BLaER1 treated with 17β-estradiol and CSF1 and Interleukin-3, amounts not matched to agents 10 nM and 100 nM (cell line): ENCODE results near the gene DYNLT5.
A peak's percentile ranks its signal among the peaks of the same experiment; 100 is the strongest.

ENCODE experiments used
- H3K27ac ChIP-seq, 11 experiments: shearing (Covaris generic); formaldehyde crosslinking; 2 replicates each; pipeline ENCODE4 v1.8.1; 2022
- H3K27me3 ChIP-seq, 11 experiments: shearing (Covaris generic); formaldehyde crosslinking; 2 replicates each; pipeline ENCODE4 v1.8.1; 2022
- H3K36me3 ChIP-seq, 11 experiments: shearing (Covaris generic); formaldehyde crosslinking; 2 replicates each; pipeline ENCODE4 v1.8.1; 2022
- H3K4me1 ChIP-seq, 10 experiments: shearing (Covaris generic); formaldehyde crosslinking; 2 replicates each; pipeline ENCODE4 v1.8.1; 2022
- H3K4me2 ChIP-seq, 11 experiments: shearing (Covaris generic); formaldehyde crosslinking; 2 replicates each; pipeline ENCODE4 v1.8.1; 2022
- H3K4me3 ChIP-seq, 10 experiments: shearing (Covaris generic); formaldehyde crosslinking; 2 replicates each; pipeline ENCODE4 v1.8.1; 2022
- H3K9ac ChIP-seq, 11 experiments: shearing (Covaris generic); formaldehyde crosslinking; 2 replicates each; pipeline ENCODE4 v1.8.1; 2022
- H3K9me3 ChIP-seq, 11 experiments: shearing (Covaris generic); formaldehyde crosslinking; replicated peaks in 1 of 11; 2 replicates each; pipeline ENCODE4 v1.8.1; 2022
- H4K20me1 ChIP-seq, 11 experiments: shearing (Covaris generic); formaldehyde crosslinking; 2 replicates each; pipeline ENCODE4 v1.8.1; 2022
- Cebpa-rat ChIP-seq, 11 experiments: shearing (Covaris generic); IDR thresholded peaks; 2 replicates each; pipeline ENCODE4 v1.8.1; 2022

DYNLT5 gene

DNA sequence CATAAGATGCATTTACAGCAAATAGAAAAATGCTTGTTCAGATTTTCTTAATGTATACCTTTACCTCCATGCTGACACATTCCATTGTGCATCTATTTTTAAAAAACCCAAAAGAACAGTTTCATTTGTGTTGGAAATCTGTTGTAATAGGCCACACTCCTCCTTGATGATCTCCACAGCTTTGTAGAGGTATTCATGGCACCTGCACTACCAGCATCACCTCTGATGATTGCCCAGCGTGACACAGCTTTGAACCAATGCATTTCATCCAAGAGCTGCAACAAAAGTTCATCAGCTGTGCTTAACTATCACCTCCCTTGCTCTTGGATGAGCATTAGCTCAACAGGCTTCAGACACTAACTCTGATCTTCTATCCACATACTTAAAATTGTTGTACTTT is 8.2 kb downstream of the DYNLT5 start:
- Histone ChIP-seq H3K27ac (no peak overlapping the region), H3K36me3 (no peaks in the 10 kb centered on the region), H3K9me3 (peaks cover 9 to 17% (median 15%) of the 10 kb centered on the region in 11 experiments; a peak in 21 of 22 replicates), H3K4me1 (peaks cover 0 to 23% (median 4%) of the 10 kb centered on the region in 10 experiments; a peak in 7 of 20 replicates), H3K9ac (no peak overlapping the region), H3K4me2 (peak overlapping the region in 1 of 11 experiments; percentile 45; a peak in 1 of 22 replicates), H3K27me3 (no peaks in the 10 kb centered on the region), H3K4me3 (no peak overlapping the region), H4K20me1 (no peaks in the 10 kb centered on the region)
- TF ChIP-seq Cebpa-rat (IDR thresholded peaks at IDR 0.05) = no peak

- no peak overlapping the region for H3K27ac ChIP-seq
- no peak for TF ChIP-seq Cebpa-rat (IDR thresholded peaks at IDR 0.05)
- peak overlapping the region in 3 of 11 experiments; percentile 14 to 45 (median 35); a peak in 4 of 22 replicates for H3K4me2 ChIP-seq
- peaks cover 0 to 23% (median 4%) of the 10 kb centered on the region in 10 experiments; a peak in 7 of 20 replicates for H3K4me1 ChIP-seq
- H3K27me3 ChIP-seq = no peaks in the 10 kb centered on the region
- no peaks in the 10 kb centered on the region for H3K36me3 ChIP-seq
- no peak overlapping the region for H3K4me3 ChIP-seq
- H4K20me1 ChIP-seq = no peaks in the 10 kb centered on the region
- peaks cover 9 to 17% (median 15%) of the 10 kb centered on the region in 11 experiments; a peak in 21 of 22 replicates for H3K9me3 ChIP-seq
- no peak overlapping the region for H3K9ac ChIP-seq
Measured at GRCh38 chr1:66761221-66761620, 9.0 kb downstream of the DYNLT5 start.

- H3K9ac ChIP-seq = no peak overlapping the region
- H3K27me3 ChIP-seq = no peaks in the 10 kb centered on the region
- peaks cover 9 to 17% (median 15%) of the 10 kb centered on the region in 11 experiments; a peak in 21 of 22 replicates for H3K9me3 ChIP-seq
- H3K4me3 ChIP-seq = no peak overlapping the region
- H3K4me1 ChIP-seq = peaks cover 0 to 11% (median 0%) of the 10 kb centered on the region in 10 experiments; a peak in 5 of 20 replicates
- H3K36me3 ChIP-seq = no peaks in the 10 kb centered on the region
- no peak overlapping the region for H3K4me2 ChIP-seq
- no peaks in the 10 kb centered on the region for H4K20me1 ChIP-seq
- no peak overlapping the region for H3K27ac ChIP-seq
- no peak for TF ChIP-seq Cebpa-rat (IDR thresholded peaks at IDR 0.05)
Measured at GRCh38 chr1:66764994-66765578, 12.8 kb downstream of the DYNLT5 start.

- no peaks in the 10 kb centered on the region for H3K27me3 ChIP-seq
- H3K36me3 ChIP-seq = no peaks in the 10 kb centered on the region
- no peaks in the 10 kb centered on the region; a peak in 1 of 20 replicates for H3K4me1 ChIP-seq
- H3K9me3 ChIP-seq = peaks cover 8 to 12% (median 10%) of the 10 kb centered on the region in 11 experiments; a peak in 21 of 22 replicates
- no peak overlapping the region for H3K4me3 ChIP-seq
- no peaks in the 10 kb centered on the region for H4K20me1 ChIP-seq
- H3K4me2 ChIP-seq = no peak overlapping the region
- no peak overlapping the region for H3K9ac ChIP-seq
- H3K27ac ChIP-seq = no peak overlapping the region
- no peak for TF ChIP-seq Cebpa-rat (IDR thresholded peaks at IDR 0.05)
Measured at GRCh38 chr1:66767626-66768025, 15.4 kb downstream of the DYNLT5 start.

DNA sequence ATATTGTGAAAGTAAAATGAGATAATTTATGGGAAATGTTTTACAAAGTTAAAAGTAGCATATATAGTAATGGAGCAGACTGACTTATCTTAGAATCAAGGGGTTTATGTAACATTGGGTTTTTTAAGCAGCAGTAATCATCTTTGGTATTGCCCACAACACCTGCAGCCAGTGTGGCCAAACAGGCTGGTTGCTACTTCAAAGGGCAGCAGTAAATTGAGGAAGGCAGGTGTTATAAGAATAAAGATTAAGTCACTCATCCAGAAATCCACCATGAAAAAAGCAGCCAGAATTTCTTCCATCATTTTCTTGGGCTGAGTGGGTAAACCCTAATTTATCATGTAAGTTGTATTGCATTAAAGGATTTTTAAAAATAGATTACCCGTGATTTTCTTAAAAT is 16.7 kb downstream of the DYNLT5 start:
- H3K4me3 ChIP-seq = no peak overlapping the region
- no peaks in the 10 kb centered on the region for H3K27me3 ChIP-seq
- H3K4me1 ChIP-seq = peaks cover 0 to 2% (median under 1%) of the 10 kb centered on the region in 10 experiments; a peak in 5 of 20 replicates
- H3K4me2 ChIP-seq = no peak overlapping the region
- no peaks in the 10 kb centered on the region for H3K9me3 ChIP-seq
- H4K20me1 ChIP-seq = no peaks in the 10 kb centered on the region
- no peaks in the 10 kb centered on the region for H3K36me3 ChIP-seq
- no peak for TF ChIP-seq Cebpa-rat (IDR thresholded peaks at IDR 0.05)
- no peak overlapping the region for H3K27ac ChIP-seq
- H3K9ac ChIP-seq = no peak overlapping the region

- no peak overlapping the region for H3K9ac ChIP-seq
- H3K36me3 ChIP-seq = no peaks in the 10 kb centered on the region
- H3K9me3 ChIP-seq = no peaks in the 10 kb centered on the region
- no peak for TF ChIP-seq Cebpa-rat (IDR thresholded peaks at IDR 0.05)
- no peaks in the 10 kb centered on the region for H4K20me1 ChIP-seq
- H3K4me2 ChIP-seq = no peak overlapping the region
- no peak overlapping the region for H3K4me3 ChIP-seq
- H3K27ac ChIP-seq = no peak overlapping the region
- H3K4me1 ChIP-seq = peaks cover 0 to 7% (median 6%) of the 10 kb centered on the region in 10 experiments; a peak in 7 of 20 replicates
- no peaks in the 10 kb centered on the region for H3K27me3 ChIP-seq
Measured at GRCh38 chr1:66769512-66770229, 17.4 kb downstream of the DYNLT5 start.

DNA sequence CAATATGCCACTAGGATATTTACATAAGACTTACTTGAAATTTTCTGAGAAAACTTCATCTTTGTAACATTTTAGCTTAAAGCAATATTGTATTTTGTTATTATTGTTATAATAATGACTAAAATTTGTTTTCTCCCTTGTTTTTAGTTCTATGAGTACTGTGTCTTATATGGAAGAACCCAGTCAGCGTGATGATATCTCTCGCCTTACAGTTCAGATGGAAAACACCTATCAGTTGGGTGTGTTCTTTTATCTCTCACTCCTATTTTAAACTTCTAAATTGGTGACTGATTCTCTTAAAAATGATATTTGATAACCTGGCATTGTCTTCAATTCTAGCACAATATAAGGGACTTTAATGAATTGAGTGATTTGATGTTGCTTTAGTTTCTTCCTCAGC is 18.0 kb downstream of the DYNLT5 start:
- Histone ChIP-seq H3K4me1 (peaks cover 0 to 7% (median 6%) of the 10 kb centered on the region in 10 experiments; a peak in 7 of 20 replicates), H3K4me2 (no peak overlapping the region), H3K9ac (no peak overlapping the region), H4K20me1 (no peaks in the 10 kb centered on the region), H3K9me3 (no peaks in the 10 kb centered on the region), H3K4me3 (no peak overlapping the region), H3K27ac (no peak overlapping the region), H3K27me3 (no peaks in the 10 kb centered on the region), H3K36me3 (no peaks in the 10 kb centered on the region)
- no peak for TF ChIP-seq Cebpa-rat (IDR thresholded peaks at IDR 0.05)

- Histone ChIP-seq H3K27ac (no peak overlapping the region), H3K4me2 (no peak overlapping the region)
Measured at GRCh38 chr1:66770694-66771093, 18.4 kb downstream of the DYNLT5 start.

GRCh38 chr1:66773227-66773626 is 21.0 kb downstream of the DYNLT5 start:
- H3K9me3 ChIP-seq = no peaks in the 10 kb centered on the region
- H3K27ac ChIP-seq = no peak overlapping the region
- H4K20me1 ChIP-seq = no peaks in the 10 kb centered on the region
- H3K36me3 ChIP-seq = no peaks in the 10 kb centered on the region
- no peak for TF ChIP-seq Cebpa-rat (IDR thresholded peaks at IDR 0.05)
- peaks cover 0 to 7% (median 6%) of the 10 kb centered on the region in 10 experiments; a peak in 6 of 20 replicates for H3K4me1 ChIP-seq
- no peak overlapping the region for H3K4me2 ChIP-seq
- H3K4me3 ChIP-seq = no peak overlapping the region
- no peak overlapping the region for H3K9ac ChIP-seq
- H3K27me3 ChIP-seq = no peaks in the 10 kb centered on the region

More at GRCh38 chr1:66770694-66771093, 18.4 kb downstream of the DYNLT5 start:
- Histone ChIP-seq H3K4me1 (peaks cover 0 to 7% (median 6%) of the 10 kb centered on the region in 10 experiments; a peak in 7 of 20 replicates), H3K4me3 (no peak overlapping the region), H3K9me3 (no peaks in the 10 kb centered on the region), H3K9ac (no peak overlapping the region), H3K27me3 (no peaks in the 10 kb centered on the region), H4K20me1 (no peaks in the 10 kb centered on the region), H3K36me3 (no peaks in the 10 kb centered on the region)
- no peak for TF ChIP-seq Cebpa-rat (IDR thresholded peaks at IDR 0.05)
